Measurements from ENCODE around the gene ADAM22.
"Not testable (repeated sequence)": the region's sequence is repeated elsewhere in the genome, so short reads cannot be mapped to it uniquely, and the experiment has no call there.

The ADAM22 gene

GRCh38 chr7:87933953-87934698 lies at the start of gene ADAM22:
Gene ADAM22, plus strand, starts transcription at chr7:87934251. Its CDS starts 215 bp downstream, at chr7:87934466.
- DNase-seq: peak; percentile 98 to 99 (median 98)

- DNase-seq: no peak
Observed at GRCh38 chr7:87885018-87885417, 49.0 kb upstream of the ADAM22 start.

GRCh38 chr7:87886875-87887274 lies 47.2 kb upstream of the ADAM22 start:
- DNase-seq: peak in 2 of 3 experiments; percentile 47 to 62

- no peak for DNase-seq
Observed at GRCh38 chr7:87895363-87895762, 38.7 kb upstream of the ADAM22 start.

- DNase-seq: no peak
Observed at GRCh38 chr7:87899255-87899654, 34.8 kb upstream of the ADAM22 start.

- not testable (repeated sequence) for DNase-seq
Observed at GRCh38 chr7:87907136-87907906, 26.7 kb upstream of the ADAM22 start.

GRCh38 chr7:87908814-87909213 lies 25.2 kb upstream of the ADAM22 start:
- not testable (repeated sequence) for DNase-seq

- no peak for DNase-seq
Observed at GRCh38 chr7:87912121-87912520, 21.9 kb upstream of the ADAM22 start.

- DNase-seq: peak in 2 of 3 experiments; percentile 9 to 42
Observed at GRCh38 chr7:87918740-87919139, 15.3 kb upstream of the ADAM22 start.

- no peak for DNase-seq
Observed at GRCh38 chr7:87919875-87920274, 14.2 kb upstream of the ADAM22 start.

GRCh38 chr7:87920578-87920977 lies 13.5 kb upstream of the ADAM22 start:
- DNase-seq: no peak

- DNase-seq: peak in 2 of 3 experiments; percentile 21 to 32
Observed at GRCh38 chr7:87922759-87923395, 11.2 kb upstream of the ADAM22 start.

- DNase-seq: peak; percentile 9 to 85 (median 56)
Observed at GRCh38 chr7:87926581-87927461, 7.2 kb upstream of the ADAM22 start.

- no peak for DNase-seq
Observed at GRCh38 chr7:87933605-87933952, 472 bp upstream of the ADAM22 start.

- DNase-seq: peak; percentile 73 to 95 (median 88)
Observed at GRCh38 chr7:87934699-87935383, 790 bp downstream of the ADAM22 start.

GRCh38 chr7:87935384-87935706 lies 1.3 kb downstream of the ADAM22 start:
- no peak for DNase-seq

GRCh38 chr7:87941138-87941537 lies 7.1 kb downstream of the ADAM22 start:
- no peak for DNase-seq

- no peak for DNase-seq
Observed at GRCh38 chr7:87944547-87944946, 10.5 kb downstream of the ADAM22 start.

- not testable (repeated sequence) for DNase-seq
Observed at GRCh38 chr7:87945926-87946325, 11.9 kb downstream of the ADAM22 start.

- DNase-seq: no peak
Observed at GRCh38 chr7:87948371-87948770, 14.3 kb downstream of the ADAM22 start.

- no peak for DNase-seq
Observed at GRCh38 chr7:87959336-87959735, 25.3 kb downstream of the ADAM22 start.

GRCh38 chr7:87960239-87960638 lies 26.2 kb downstream of the ADAM22 start:
- DNase-seq: no peak

Data from NCI-H1417 (cell line).